Stomach (tissue), 9 donors: ENCODE measurements around the gene TXNDC11. TPM values are rescaled to one million over a fixed set of nuclear protein-coding genes. Genes with fewer than 3 reads are reported as not detected.

Experiments
- DNase-seq, 2 donors: peaks; one replicate each; pipeline versions ENCODE4 v3.0.0 to v3.0.0-alpha.2; 2013 to 2019
- H3K27ac ChIP-seq, 5 donors: fragments of 200-600 bp in 4 of 5; sonication (generic) in 4 of 5; one replicate each; pipeline ENCODE4 v1.5.1; 2013 to 2019; ENCODE audit warnings: mild to moderate bottlenecking in 1 of 5, moderate library complexity in 1 of 5
- H3K27me3 ChIP-seq, 3 donors: fragments of 200-600 bp; sonication (generic); one replicate each; pipeline ENCODE4 v1.5.1; 2017 to 2019; ENCODE audit warnings: mixed run types in 1 of 3
- H3K36me3 ChIP-seq, 4 donors: fragments of 200-600 bp; sonication (generic); 1 replicate in 3 of 4; 2 replicates in 1 of 4; pipeline ENCODE4 v1.5.1; 2016 to 2019
- H3K4me1 ChIP-seq, 4 donors: fragments of 200-600 bp; sonication (generic); one replicate each; pipeline ENCODE4 v1.5.1; 2016 to 2019
- H3K4me3 ChIP-seq, 4 donors: fragments of 200-600 bp; sonication (generic) in 3 of 4; one replicate each; pipeline ENCODE4 v1.5.1; 2016 to 2019; ENCODE audit warnings: mild to moderate bottlenecking in 1 of 4
- H3K9me3 ChIP-seq, 4 donors: fragments of 200-600 bp; sonication (generic); one replicate each; pipeline ENCODE4 v1.5.1; 2016 to 2019
- CTCF ChIP-seq, 7 experiments: fragments of 450-650 bp in 4 of 7; fragments of 200-600 bp in 3 of 7; sonication (generic) in 3 of 7; IDR thresholded peaks; one replicate each; pipeline ENCODE4 v1.5.1; 2016 to 2019; ENCODE audit warnings: antibody characterized with exemption in 7 of 7, control low read depth in 2 of 7, mild to moderate bottlenecking in 1 of 7
- EP300 ChIP-seq: sonication (generic); formaldehyde crosslinking; IDR thresholded peaks from one replicate; pipeline ENCODE4 v1.6.1; 2017; ENCODE audit warnings: antibody characterized with exemption
- POLR2A ChIP-seq, 4 donors: fragments of 450-650 bp; IDR thresholded peaks; one replicate each; pipeline ENCODE4 v1.6.1; 2016; ENCODE audit warnings: antibody characterized with exemption in 4 of 4, control low read depth in 2 of 4, mild to moderate bottlenecking in 1 of 4, moderate library complexity in 1 of 4
- POLR2AphosphoS5 ChIP-seq, 3 donors: sonication (generic); formaldehyde crosslinking; IDR thresholded peaks; one replicate each; pipeline ENCODE4 v1.6.1; 2016; ENCODE audit warnings: antibody characterized with exemption in 3 of 3
- WGBS, 5 donors: extraction: QIAGEN DNeasy Blood & Tissue Kit in 3 of 5; methylation state at CpG; one replicate each; pipeline versions ENCODE4 v1.1.5 to v1.1.7; 2013 to 2018; 5-methylcytosine and 5-hydroxymethylcytosine counted together
- intact Hi-C: fragments of 100-400 bp; cut with DNase I; formaldehyde crosslinking; loops from one replicate; pipeline ENCODE4 v1.15.1; 2023; ENCODE audit warnings: low total_unique reads
- polyA plus RNA-seq, 3 donors: library from polyadenylated mRNA; stranded (reverse); fragments of 200-250 nt; gene quantifications; one replicate each; pipeline ENCODE4 v1.2.3, GENCODE V29; 2013
- total RNA-seq, 5 donors: library from RNA; depleted of rRNA; stranded (reverse); fragments of >200 nt; gene quantifications; one replicate each; pipeline versions ENCODE4 v1.1.0 to v1.2.3, GENCODE V29; 2014 to 2016
- donor health status: healthy with polysubstance abuse.
- donor health status: Bipolar disorder and iron deficiency.
- donor health status: healthy.

The TXNDC11 gene
- total and polyA plus RNA-seq, 8 donors, result 24.1 to 72.9 (median 42.1) TPM

GRCh38 chr16:11752856-11753255 lies 10.2 kb upstream of the TXNDC11 start:
- Histone ChIP-seq H3K27me3 (no peaks in the 10 kb centered on the region), H3K36me3 (peaks cover 48 to 100% (median 95%) of the 10 kb centered on the region in 4 donors)

GRCh38 chr16:11750056-11750455 lies 7.4 kb upstream of the TXNDC11 start:
- intact Hi-C loops, result no loop called here
- Histone ChIP-seq H3K4me1 (peaks cover 0 to 30% (median 13%) of the 10 kb centered on the region in 4 donors), H3K36me3 (peaks cover 25 to 73% (median 69%) of the 10 kb centered on the region in 4 donors), H3K27ac (peak overlapping the region in 1 of 5 donors; percentile 23), H3K4me3 (no peak overlapping the region), H3K27me3 (no peaks in the 10 kb centered on the region), H3K9me3 (no peaks in the 10 kb centered on the region)
- 76 to 85% (median 82%) methylated on average over 7 of the region's 7 CpGs for WGBS, 5 donors
- no peak for DNase-seq
- TF ChIP-seq POLR2AphosphoS5 (IDR thresholded peaks at IDR 0.05) (no peak), POLR2A (IDR thresholded peaks at IDR 0.05) (no peak), EP300 (no peak), CTCF (IDR thresholded peaks at IDR 0.05) (no peak)

More at GRCh38 chr16:11752856-11753255, 10.2 kb upstream of the TXNDC11 start:
- DNase-seq, result no peak
- H3K9me3 ChIP-seq, result no peaks in the 10 kb centered on the region
- intact Hi-C loops, result no loop called here
- TF ChIP-seq CTCF (IDR thresholded peaks at IDR 0.05), result no peak
- TF ChIP-seq POLR2A (IDR thresholded peaks at IDR 0.05), result no peak
- TF ChIP-seq POLR2AphosphoS5 (IDR thresholded peaks at IDR 0.05), result no peak
- no peak for TF ChIP-seq EP300
- peaks cover 4 to 30% (median 22%) of the 10 kb centered on the region in 4 donors for H3K4me1 ChIP-seq
- H3K4me3 ChIP-seq, result no peak overlapping the region
- peak overlapping the region in 2 of 5 donors; percentile 17 to 23 for H3K27ac ChIP-seq
- 52 to 77% (median 68%) methylated on average over 3 of the region's 3 CpGs for WGBS, 5 donors

GRCh38 chr16:11748404-11749254 lies 6.0 kb upstream of the TXNDC11 start:
- TF ChIP-seq EP300, result no peak
- TF ChIP-seq CTCF (IDR thresholded peaks at IDR 0.05), result no peak
- no peak for TF ChIP-seq POLR2AphosphoS5 (IDR thresholded peaks at IDR 0.05)
- no peak for TF ChIP-seq POLR2A (IDR thresholded peaks at IDR 0.05)
- Histone ChIP-seq H3K36me3 (peaks cover 24 to 59% (median 54%) of the 10 kb centered on the region in 4 donors), H3K9me3 (no peaks in the 10 kb centered on the region), H3K27ac (peak overlapping the region; percentile 58 to 77 (median 67)), H3K4me1 (peaks cover 3 to 37% (median 15%) of the 10 kb centered on the region in 4 donors), H3K4me3 (no peak overlapping the region), H3K27me3 (no peaks in the 10 kb centered on the region)
- intact Hi-C loops, result loop anchor here (10.0 kb wide), 1 partner anchor 46 kb away; the partner anchor contains the start of gene ZC3H7A
- peak in 1 of 2 donors; percentile 68 for DNase-seq
- 52 to 77% (median 68%) methylated on average over 13 of the region's 13 CpGs for WGBS, 5 donors

GRCh38 chr16:11747949-11748403 lies 5.3 kb upstream of the TXNDC11 start:
- Histone ChIP-seq H3K9me3 (no peaks in the 10 kb centered on the region), H3K4me1 (peaks cover 7 to 36% (median 17%) of the 10 kb centered on the region in 4 donors), H3K27ac (peak overlapping the region; percentile 58 to 77 (median 67)), H3K27me3 (no peaks in the 10 kb centered on the region), H3K36me3 (peaks cover 19 to 52% (median 48%) of the 10 kb centered on the region in 4 donors), H3K4me3 (no peak overlapping the region)
- intact Hi-C loops, result loop anchor here (10.0 kb wide), 1 partner anchor 47 kb away; the partner anchor contains the start of gene ZC3H7A
- DNase-seq, result no peak
- TF ChIP-seq CTCF (IDR thresholded peaks at IDR 0.05), result no peak
- TF ChIP-seq POLR2A (IDR thresholded peaks at IDR 0.05), result no peak
- TF ChIP-seq POLR2AphosphoS5 (IDR thresholded peaks at IDR 0.05), result no peak
- no peak for TF ChIP-seq EP300
- 48 to 59% (median 53%) methylated on average over 7 of the region's 7 CpGs for WGBS, 5 donors
